Hindlimb muscle (tissue), 1 donor: ENCODE data around the gene HNRNPC. TPM values are rescaled to one million over a fixed set of nuclear protein-coding genes. Genes with fewer than 3 reads are reported as not detected.

Experiments
- DNase-seq: peaks from one replicate; pipeline ENCODE4 v3.0.0-alpha.2; 2013
- polyA plus RNA-seq: library from polyadenylated mRNA; unstranded; fragments of 120-200 nt; gene quantifications from one replicate; pipeline ENCODE4 v1.2.1, GENCODE V29; 2013; ENCODE audit not compliant: insufficient read length

HNRNPC gene
- polyA plus RNA-seq, 1 donor: 398 TPM

- DNase-seq: no peak
Observed at GRCh38 chr14:21210023-21210422, 59.2 kb downstream of the HNRNPC start.

DNA sequence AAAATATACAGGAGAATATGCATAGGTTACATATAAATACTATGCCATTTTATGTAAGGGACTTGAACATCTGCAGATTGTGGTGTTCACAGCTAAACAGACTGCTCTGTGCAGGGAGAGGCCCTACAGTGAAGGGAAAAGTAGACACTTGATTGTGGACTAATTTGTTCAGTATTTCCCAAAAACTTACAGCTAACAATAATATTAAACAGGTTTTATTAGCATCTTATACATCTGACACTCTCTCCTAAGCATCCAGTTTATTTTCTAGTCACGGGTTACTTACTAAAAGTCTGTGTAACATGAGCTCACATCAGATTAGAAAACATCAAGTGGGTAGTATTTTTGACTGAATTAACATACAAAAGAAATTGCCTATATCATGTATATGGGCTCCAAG lies 60.1 kb downstream of the HNRNPC start:
- no peak for DNase-seq

DNA sequence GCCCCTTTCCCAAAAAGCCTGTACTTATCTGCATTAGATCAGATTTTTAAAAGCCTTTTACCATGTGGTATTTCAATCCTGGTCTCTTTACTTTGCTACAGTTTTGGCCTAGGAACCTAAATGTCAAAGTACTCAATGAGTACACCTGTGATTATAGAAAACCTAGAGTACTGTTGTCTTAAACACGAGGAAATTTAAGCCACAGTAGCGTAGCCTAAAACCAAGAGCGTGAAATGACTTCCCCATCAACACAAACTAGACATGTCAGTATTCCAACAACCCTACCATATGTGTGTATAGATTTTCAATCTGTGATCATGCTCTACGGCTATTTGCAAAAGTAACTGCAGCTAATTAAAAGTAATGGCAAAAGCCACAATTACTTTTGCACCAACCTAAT lies 60.7 kb downstream of the HNRNPC start:
- no peak for DNase-seq

GRCh38 chr14:21206753-21207684 lies 62.2 kb downstream of the HNRNPC start:
- DNase-seq: no peak

GRCh38 chr14:21205678-21206581 lies 63.3 kb downstream of the HNRNPC start:
- DNase-seq: no peak

GRCh38 chr14:21205026-21205677 lies 64.1 kb downstream of the HNRNPC start:
- DNase-seq: no peak

DNA sequence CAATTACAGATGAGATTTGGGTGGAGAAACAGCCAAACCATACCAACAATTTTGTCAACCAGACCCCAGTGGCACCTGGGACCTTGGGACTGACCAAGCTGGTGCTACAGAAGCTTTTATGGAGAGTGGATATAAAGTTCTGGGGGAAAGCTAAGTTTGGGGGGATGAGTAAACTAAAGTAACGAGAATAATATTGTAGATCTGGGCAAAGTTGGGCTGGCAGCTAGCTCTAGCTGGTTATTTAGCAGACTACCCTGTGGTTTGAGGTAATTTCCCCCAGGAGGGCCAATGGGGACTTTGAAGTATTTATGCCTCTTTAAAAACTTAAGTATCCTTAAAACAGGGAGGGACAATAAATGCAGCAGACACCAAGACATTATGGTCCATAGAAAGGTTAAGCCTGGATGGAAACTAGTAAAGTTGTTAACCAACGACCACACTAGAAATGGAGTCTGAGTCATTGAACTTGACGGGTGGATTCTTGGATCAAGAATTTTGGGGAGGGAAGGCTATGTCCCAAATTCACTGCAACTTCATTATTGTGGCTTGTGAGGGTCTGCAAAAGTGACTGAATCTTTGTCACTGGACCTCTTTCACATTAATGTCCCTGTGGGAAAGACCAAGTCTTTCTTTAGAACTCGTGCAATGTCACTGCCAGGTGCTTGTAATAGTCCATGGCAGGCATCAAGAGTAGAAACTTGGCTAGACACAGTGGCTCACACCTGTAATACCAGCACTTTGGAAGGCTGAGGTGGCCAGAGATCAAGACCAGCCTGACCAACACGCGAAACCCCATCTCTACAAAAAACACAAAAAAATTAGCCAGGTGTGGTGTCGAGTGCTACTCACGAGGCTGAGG lies 64.8 kb downstream of the HNRNPC start:
- DNase-seq: no peak

DNA sequence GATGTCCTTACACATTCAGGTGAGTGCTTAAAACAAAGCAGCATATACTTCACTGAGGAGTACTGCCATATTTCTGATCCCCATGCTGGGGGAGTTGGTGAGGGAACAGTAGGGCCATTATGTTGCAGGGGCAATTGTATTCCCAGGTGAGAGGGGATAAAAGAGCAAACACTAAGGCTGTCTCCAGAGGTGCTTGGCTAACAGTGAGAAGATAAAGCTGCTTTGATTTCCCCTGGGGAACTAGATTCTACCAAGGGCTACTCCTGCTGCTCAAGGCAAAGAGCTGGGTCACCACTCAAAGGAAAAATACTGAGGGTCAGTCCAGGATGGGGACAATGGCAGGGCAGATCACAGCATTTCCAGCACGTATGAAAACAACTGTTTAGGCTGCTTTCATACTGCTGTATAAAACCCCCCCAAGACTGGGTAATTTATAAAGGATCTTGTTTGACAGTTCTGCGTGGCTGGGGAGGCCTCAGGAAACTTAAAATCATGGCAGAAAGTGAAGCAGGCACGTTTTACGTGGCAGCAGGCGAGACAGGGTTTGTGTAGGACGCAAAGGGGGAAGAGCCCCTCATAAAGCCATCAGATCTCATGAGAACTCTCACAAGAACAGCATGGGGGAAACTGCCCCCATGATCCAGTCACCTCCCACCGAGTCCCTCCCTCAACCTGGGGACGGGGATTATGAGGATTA lies 65.6 kb downstream of the HNRNPC start:
- DNase-seq: no peak

DNA sequence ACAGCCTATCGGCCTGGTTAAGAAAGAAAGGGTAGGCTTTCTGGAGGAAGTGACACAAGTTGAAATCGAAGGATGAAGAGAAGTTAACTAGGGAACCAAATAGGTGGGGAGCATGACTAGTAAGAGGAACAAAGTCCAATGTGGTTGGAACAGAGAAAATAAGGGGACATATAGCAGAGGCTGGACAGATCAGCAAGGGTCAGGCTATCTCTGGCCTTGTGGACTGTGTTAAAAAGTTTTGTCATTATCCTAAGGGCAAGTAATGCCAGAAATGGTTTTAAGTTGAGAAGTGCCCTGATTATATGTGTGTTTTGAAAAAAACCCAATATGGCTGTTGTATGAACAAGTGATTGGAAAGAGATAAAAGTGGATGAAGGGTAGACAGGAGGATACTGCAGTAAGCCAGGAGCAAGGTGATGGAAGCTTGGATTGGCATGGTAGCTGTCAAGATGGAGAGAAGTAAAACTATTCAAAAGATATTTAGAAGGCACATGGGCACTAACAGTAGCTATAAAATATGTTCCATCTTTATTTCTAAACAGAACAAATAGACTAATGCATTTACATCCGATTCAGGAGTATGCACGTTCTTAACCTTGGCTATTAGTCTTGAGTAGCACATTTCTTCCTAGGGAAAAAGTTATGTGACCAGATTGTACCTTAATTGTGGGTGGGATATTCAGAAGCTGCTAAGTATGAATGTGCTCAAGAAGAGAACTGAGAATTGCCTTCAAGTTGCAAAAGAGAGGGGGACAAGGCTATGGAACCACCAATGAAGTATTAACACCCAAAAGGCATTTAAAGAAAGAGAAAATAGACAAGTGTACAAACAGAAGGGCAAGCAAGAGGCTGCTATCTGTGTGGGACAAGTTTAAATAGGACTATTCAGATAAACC lies 66.5 kb downstream of the HNRNPC start:
- DNase-seq: no peak

GRCh38 chr14:21201732-21202462 lies 67.3 kb downstream of the HNRNPC start:
- no peak for DNase-seq

DNA sequence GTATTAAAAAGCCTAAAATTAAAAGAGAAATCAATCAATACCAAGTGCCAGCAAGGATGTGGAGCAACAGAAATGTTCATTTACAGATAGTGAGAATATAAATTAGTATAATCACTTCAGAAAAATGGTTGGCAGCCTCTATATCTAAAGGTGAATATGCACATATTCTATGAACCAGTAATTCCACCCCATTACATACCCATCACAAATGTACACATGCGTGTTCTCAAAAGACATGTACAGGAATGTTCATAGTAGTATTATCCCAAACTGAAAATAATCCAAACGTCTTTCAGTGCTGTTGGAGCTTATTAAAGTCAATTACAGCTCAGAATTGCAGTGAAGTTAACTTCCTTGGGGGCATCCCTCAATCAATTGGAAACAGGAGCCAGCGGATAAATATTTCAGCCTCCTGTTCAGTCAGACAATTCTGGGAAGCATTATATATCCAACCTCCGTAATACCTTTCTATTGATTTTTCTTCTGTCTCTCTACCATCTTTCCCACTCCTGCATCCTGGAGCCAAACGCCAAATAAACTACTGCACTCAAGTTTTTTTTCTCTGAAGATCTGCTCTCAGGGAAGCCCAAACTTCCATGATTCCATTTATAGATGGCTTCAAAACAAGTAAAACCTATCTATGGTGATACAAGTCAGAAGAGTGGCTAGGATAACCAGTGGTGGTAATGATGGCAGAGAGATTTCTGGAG lies 68.3 kb downstream of the HNRNPC start:
- DNase-seq: no peak

GRCh38 chr14:21199611-21200560 lies 69.4 kb downstream of the HNRNPC start:
- no peak for DNase-seq

- no peak for DNase-seq
Observed at GRCh38 chr14:21197418-21198205, 71.6 kb downstream of the HNRNPC start.

GRCh38 chr14:21194597-21194996 lies 74.6 kb downstream of the HNRNPC start:
- no peak for DNase-seq

DNA sequence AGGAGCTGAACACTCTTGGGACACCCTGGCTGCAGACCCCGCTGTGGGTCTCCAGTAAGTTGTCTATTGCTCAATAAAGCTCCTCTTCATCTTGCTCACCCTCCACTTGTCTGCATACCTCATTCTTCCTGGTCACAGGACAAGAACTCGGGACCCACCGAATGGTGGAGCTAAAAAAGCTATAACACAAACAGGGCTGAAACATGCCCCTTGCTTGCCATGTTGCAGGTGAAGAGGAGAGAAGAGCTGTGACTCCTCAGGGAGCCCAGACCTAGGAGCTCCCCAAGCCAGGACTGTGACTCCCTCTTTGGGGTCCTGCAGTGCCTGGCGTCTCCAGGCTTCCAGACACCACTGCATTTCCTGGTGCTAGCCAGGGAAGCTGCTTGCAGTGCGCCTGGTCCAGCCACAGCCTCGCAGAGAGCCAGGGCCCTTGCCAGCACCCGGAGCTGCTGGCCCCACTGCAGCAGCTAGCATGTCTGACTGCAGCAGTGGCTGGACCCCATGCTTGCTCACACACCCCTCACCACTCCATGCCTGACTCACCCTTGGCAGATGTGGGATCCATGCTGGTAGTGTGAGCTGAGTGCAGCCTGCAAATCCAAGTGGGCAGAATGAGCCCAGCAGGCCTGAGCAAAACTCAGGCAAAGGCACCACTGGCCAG lies 76.2 kb downstream of the HNRNPC start:
- DNase-seq: no peak

DNA sequence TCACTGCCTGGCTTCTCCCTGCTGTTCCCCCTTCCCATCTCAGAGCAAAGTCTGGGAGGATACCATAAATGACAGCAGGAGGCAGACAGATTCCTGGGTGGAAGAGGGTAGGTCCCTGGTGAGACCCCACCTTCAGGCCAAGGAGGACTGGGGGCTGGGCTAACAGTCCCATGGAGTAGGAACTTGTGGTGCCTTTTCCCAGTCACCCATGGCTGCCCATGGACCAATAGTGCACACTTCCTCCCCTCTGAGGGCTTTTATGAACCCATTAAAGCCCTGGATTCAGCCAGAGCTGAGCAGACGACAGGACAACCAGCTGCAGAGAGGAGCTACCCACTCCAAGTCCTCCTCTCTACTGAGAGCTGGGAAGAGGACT lies 76.8 kb downstream of the HNRNPC start:
- no peak for DNase-seq
